Measurements from ENCODE around the gene SLC25A15.

The SLC25A15 gene

DNA sequence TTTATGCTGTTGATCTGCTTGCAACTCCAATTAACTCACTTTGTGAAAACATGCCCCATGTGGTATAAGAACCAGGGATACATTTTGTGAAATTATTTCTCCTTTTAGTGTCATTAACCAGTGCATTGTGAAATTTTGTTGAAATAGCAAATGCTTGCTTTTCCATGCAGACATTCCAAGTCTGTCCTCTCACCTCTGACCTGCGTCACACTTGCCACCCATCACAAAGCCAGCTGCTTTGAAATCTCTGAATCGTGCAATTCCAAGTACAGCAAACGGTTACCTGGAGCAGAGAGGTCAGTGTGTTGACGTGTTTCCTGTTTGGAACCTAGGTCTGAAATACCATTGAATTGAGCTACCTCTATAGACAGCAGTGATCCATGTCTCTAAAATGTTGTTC is 4.9 kb upstream of the SLC25A15 start:
- TF ChIP-seq, protein P1, sequence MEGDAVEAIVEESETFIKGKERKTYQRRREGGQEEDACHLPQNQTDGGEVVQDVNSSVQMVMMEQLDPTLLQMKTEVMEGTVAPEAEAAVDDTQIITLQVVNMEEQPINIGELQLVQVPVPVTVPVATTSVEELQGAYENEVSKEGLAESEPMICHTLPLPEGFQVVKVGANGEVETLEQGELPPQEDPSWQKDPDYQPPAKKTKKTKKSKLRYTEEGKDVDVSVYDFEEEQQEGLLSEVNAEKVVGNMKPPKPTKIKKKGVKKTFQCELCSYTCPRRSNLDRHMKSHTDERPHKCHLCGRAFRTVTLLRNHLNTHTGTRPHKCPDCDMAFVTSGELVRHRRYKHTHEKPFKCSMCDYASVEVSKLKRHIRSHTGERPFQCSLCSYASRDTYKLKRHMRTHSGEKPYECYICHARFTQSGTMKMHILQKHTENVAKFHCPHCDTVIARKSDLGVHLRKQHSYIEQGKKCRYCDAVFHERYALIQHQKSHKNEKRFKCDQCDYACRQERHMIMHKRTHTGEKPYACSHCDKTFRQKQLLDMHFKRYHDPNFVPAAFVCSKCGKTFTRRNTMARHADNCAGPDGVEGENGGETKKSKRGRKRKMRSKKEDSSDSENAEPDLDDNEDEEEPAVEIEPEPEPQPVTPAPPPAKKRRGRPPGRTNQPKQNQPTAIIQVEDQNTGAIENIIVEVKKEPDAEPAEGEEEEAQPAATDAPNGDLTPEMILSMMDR (IDR thresholded peaks at IDR 0.05) = no peak

DNA sequence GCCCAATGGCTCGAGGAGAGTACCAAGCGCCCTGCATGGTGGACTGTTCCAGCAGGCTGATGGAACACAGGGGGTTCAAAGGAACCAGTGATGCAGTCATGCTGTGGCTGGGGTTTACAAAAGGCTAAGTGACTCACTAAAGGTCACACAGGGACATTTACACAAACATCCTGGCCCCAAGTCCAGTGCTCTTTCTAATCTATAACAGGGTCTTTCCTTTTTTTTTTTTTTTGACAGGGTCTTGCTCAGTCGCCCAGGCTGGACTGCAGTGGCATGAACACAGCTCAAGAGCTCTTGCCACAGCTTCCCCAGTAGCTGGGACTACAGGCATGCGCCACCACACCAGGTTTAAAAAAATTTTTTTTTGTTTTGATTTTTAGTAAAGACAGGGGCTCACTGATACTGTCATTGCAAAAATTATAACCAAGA is 2.8 kb upstream of the SLC25A15 start:
- TF ChIP-seq, protein P1 (IDR thresholded peaks at IDR 0.05) = no peak

DNA sequence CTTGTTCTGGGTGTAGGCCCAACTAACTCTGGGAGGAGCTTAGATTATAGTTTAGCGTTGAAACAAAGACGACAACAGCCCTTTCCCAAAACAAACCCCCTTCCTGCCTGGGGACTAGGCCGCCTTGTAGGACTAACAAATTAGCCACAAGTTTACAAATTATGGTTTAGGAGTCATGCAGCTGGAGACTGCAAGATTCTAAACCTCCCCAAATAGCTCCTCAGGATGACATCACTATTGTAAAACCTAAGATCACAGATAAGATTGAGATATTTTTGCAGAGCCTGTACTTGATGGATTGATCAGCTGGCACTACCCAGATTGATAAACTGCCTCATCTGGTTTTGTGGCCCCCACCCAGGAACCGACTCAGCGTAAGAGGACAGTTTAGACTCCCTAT is 2.3 kb upstream of the SLC25A15 start:
- TF ChIP-seq, protein P1 (IDR thresholded peaks at IDR 0.05) = no peak

DNA sequence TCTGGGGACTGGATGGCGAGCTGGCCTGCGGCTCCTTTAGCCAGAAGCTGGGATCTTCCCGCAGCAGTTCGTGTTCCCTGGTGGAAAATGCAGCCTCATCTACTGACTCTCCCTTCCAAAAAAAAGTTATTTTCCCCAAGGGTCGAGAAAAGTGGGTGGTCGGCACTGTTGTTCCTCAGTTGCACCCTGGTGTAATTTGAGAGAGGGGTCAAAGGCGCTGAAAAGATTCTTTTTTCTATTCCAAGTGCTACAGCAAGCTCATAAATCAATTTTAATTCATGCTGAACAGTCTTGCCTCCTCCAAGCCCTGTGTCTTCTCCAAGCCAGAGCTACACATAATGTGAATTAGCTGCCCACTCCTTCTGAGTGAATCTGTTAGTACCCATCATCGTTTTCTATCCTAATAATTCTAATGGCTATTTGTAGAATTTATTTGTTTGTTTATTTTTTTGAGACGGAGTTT is 774 bp downstream of the SLC25A15 start:
- TF ChIP-seq, protein P1 (IDR thresholded peaks at IDR 0.05) = no peak

DNA sequence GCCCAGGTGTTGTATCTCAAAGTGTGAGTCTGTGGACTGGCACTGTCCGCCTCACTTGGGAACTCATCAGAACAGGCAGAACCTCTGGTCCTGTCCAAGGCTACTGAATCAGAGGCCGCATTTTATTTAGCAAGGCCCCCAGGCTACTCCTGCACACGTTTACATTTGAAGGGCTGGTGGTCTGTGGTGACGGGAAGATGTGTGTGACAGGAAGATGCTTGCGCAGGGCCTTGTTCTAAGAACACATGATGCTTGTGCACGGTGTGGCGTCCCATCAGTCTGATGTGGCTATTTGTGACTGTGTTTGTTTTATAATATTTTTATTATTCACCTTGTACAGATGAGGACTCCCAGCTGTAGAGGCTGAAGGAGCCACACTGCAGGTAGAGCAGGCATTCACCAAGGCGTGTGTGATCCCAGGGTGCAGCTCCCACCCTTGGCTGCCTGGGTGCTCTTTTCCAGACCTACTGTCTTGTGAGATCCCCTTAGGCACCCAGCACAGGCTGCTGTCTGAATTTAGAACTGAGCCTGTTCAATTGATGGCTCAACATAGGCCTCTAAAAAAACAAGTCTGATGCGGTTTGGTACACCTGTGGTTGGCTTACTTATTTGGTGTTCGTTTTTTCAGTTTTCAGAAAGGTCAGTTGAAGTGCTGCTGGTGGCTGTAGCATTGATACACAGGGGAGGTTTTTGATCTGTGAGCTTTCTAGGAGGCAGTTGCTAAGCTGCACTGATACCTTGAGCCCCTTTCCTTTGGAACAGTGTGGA is 3.1 kb downstream of the SLC25A15 start:
- TF ChIP-seq, protein P1 (IDR thresholded peaks at IDR 0.05) = no peak

DNA sequence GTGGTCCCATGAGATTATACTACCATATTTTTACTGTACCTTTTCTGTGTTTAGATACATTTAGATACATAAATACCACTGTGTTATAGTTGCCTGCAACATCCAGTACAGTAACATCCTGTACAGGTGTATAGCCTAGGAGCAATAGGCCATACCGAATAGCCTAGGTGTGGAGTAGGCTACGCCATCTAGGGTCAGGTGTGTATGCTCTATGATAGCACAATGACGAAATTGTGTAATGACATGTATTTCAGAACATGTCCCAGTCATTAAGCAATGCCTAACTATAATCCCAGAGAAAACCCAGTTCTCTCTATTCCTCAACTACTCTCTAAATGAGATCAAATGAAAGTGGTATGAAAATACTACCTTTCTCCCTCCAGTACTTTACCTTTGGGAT is 3.9 kb downstream of the SLC25A15 start:
- TF ChIP-seq, protein P1 (IDR thresholded peaks at IDR 0.05) = no peak

DNA sequence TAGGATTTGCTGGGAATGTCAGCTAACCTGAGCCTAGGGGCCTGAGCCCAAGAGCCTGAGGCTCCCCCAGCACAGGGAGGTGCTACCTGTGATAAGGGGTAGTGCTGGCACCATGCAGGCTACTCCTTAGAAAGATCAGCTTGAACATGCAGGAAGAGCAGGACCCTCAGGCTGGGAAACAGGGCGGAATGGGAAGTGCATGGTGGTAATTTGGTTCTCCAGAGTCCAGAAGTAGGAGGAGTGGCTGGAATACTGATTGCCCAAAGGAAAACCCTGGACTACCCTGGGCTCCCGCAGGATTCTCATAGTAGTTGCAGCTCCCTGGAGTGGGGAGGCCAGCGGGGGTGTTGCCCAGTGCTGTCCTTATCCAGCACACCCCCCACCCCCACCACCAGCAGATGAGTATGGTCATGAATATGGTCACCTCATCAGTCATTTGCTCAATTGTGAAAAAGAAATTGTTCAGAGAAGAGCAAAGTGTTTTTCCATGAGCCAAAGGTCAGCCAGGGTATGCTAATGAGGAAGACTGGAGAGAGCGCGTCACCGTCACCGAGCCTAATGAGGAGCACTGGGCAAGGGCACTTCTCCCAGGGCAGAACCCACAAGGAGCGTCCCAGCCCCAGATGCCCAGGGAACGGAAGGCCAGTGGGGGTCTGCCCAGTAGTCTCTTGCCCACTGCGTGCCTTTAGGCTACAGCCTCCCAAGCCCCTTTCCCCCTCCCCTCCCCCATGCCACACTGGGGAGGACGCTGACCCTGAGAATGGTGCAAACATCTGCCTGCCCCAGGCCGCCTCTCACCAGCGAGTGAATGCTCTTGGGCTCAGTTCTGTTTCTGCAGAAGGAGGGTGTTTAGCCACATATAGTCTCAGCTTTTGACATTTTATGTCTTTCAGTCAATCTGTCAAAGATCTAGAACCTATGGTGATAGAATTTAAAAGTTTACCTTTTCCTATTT is 5.3 kb downstream of the SLC25A15 start:
- TF ChIP-seq, protein P1 (IDR thresholded peaks at IDR 0.05) = no peak

All from LNCAP (cell line).